ENCODE measurements around the gene FKBP5.

FKBP5 gene

DNA sequence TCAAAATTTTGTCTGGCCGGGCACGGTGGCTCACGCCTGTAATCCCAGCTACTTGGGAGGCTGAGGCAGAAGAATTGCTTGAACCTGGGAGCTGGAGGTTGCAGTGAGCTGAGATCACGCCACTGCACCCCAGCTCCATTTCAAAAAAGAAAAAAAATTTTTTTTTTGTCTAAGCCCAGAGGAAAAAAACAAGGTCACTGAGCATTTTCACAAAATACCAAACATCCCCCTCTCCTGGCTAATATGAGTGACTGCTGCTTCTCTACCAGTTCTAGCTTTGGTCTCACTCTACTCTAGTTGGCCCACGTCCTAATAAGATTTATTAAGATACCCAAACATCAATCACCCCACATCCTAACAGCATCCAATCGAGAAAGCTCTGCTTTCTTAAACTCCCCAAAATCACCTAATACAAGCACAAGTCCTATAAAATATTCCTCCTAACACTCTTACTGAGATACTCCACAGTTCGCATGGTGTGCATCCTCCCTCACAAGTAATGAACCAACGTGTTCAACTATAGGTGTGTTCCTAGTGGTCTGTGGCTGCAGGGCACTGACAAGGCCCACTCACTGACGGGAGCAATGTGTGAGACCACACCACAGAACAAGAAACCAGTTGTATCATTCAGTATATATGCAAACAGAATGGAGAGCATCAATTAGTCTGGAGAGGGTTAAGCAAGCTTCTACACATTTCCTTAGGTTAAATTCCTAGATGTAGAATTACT is 64.2 kb downstream of the FKBP5 start:
- H3K4me3 ChIP-seq (ENCODE audit: low read depth, low read length) = no peak overlapping the region
- TF ChIP-seq, protein P1, sequence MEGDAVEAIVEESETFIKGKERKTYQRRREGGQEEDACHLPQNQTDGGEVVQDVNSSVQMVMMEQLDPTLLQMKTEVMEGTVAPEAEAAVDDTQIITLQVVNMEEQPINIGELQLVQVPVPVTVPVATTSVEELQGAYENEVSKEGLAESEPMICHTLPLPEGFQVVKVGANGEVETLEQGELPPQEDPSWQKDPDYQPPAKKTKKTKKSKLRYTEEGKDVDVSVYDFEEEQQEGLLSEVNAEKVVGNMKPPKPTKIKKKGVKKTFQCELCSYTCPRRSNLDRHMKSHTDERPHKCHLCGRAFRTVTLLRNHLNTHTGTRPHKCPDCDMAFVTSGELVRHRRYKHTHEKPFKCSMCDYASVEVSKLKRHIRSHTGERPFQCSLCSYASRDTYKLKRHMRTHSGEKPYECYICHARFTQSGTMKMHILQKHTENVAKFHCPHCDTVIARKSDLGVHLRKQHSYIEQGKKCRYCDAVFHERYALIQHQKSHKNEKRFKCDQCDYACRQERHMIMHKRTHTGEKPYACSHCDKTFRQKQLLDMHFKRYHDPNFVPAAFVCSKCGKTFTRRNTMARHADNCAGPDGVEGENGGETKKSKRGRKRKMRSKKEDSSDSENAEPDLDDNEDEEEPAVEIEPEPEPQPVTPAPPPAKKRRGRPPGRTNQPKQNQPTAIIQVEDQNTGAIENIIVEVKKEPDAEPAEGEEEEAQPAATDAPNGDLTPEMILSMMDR (IDR thresholded peaks at IDR 0.05; ENCODE audit: low read depth, low read length, missing control alignments) = peak; percentile 48
- DNase-seq (ENCODE audit: low read depth) = peak; percentile 15
- in situ Hi-C loops (cut with HindIII; ENCODE audit: low sequenced_read_pairs) = loop anchor here (5.0 to 10.0 kb wide), 2 partner anchors 48 to 50 kb away; no protein-coding TSS in a partner anchor

DNA sequence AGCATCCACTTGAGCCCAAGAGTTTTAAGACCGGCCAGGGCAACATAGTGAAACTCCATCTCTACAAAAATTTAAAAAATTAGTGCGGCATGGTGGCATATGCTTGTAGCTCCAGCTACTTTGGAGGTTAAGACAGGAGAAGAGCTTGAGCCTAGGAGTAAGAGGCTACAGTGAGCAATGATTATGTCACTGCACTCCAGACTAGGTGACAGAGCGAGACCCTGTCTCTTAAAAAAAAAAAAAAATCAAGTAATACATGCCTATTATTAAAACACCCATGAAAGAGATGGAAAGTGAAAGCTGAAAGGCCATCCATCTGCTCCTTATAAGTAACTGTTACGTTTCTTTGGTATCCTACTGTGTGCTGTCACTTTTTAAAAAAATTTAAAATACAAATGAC is 66.4 kb downstream of the FKBP5 start:
- DNase-seq (ENCODE audit: low read depth) = no peak
- in situ Hi-C loops (cut with HindIII; ENCODE audit: low sequenced_read_pairs) = loop anchor here (10.0 kb wide), 1 partner anchor 47 kb away; no protein-coding TSS in a partner anchor
- TF ChIP-seq, protein P1 (IDR thresholded peaks at IDR 0.05; ENCODE audit: low read depth, low read length, missing control alignments) = no peak
- H3K4me3 ChIP-seq (ENCODE audit: low read depth, low read length) = no peak overlapping the region

DNA sequence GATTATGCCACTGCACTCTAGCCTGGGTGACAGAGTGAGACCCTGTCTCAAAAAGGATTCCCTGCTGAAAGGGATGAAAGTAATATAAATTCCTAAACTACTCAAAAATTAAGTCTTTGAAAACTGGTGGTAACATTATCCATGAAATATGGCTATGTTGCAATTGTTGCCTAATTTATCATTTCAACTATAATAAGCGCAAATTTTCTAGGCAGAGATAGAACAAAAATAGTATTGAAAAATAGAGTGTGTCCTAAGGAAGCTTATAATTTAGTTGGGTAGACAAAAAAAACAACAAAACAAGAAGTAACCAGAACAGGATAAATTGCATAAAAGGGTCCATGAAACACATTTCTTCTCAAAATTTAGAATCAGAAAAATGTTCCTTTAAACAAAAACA is 68.0 kb downstream of the FKBP5 start:
- DNase-seq (ENCODE audit: low read depth) = no peak
- TF ChIP-seq, protein P1 (IDR thresholded peaks at IDR 0.05; ENCODE audit: low read depth, low read length, missing control alignments) = no peak
- in situ Hi-C loops (cut with HindIII; ENCODE audit: low sequenced_read_pairs) = loop anchor here (10.0 kb wide), 1 partner anchor 46 kb away; no protein-coding TSS in a partner anchor
- H3K4me3 ChIP-seq (ENCODE audit: low read depth, low read length) = no peak overlapping the region

DNA sequence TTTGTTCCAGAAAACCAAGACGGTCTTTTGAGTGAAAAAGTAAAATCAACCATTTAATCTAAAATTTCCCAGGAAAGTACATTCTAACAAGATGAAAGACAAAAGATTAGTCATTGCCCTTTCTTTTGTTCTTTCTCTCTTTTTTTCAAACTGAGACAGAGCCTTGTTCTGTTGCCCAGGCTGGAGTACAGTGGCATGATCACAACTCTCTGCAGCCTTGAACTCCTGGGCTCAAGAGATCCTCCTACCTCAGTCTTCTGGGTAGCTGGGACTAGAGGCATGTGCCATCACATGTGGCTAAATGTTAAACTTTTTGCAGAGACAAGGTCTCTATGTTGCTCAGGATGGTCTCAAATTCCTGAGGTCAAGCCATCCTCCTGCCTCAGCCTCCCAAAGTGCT is 75.0 kb downstream of the FKBP5 start:
- in situ Hi-C loops (cut with HindIII; ENCODE audit: low sequenced_read_pairs) = no loop called here

DNA sequence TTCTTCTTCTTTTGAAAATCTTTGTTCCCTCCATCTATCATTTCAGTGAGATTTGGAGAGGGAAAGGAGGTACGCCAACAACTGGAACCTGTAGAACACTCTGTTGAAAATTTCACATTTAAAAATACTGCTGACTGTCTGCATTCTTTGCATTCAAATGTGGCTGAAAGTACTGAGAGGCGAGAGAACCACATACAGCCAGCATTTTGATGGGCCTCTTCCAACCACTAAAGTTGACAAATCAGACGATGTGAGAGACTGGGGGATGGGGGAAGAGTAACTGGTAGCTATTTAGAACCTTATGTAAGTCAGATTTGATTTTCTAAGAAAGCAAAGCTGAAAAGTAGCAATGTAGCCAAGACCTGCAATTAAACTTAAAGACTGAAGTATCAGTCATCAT is 77.5 kb downstream of the FKBP5 start:
- peak; percentile 85 for DNase-seq (ENCODE audit: low read depth)
- in situ Hi-C loops (cut with HindIII; ENCODE audit: low sequenced_read_pairs) = no loop called here
- H3K4me3 ChIP-seq (ENCODE audit: low read depth, low read length) = no peak overlapping the region
- TF ChIP-seq, protein P1 (IDR thresholded peaks at IDR 0.05; ENCODE audit: low read depth, low read length, missing control alignments) = no peak

More for the DNA sequence above, 75.0 kb downstream of the FKBP5 start:
- H3K4me3 ChIP-seq (ENCODE audit: low read depth, low read length) = no peak overlapping the region
- no peak for DNase-seq (ENCODE audit: low read depth)
- TF ChIP-seq, protein P1 (IDR thresholded peaks at IDR 0.05; ENCODE audit: low read depth, low read length, missing control alignments) = no peak

DNA sequence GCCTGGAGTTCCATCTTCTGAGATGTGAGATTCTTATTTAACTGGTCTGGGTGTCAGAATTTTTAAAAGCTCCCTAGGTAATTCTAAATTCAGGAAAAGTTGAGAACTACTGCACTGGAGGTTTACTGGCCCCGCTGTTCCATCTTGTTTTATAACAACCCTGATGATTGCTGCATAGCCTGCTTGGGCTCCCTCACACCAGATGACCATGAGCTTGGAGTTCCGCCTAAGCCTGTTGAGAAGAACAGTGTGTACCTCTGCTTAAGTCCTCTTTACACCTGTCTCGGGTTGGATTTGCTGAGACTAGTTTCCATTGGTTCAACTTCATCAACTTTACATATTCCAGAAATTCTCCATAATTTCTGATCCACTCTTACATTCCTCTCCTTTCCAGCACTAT is 77.9 kb downstream of the FKBP5 start:
- TF ChIP-seq, protein P1 (IDR thresholded peaks at IDR 0.05; ENCODE audit: low read depth, low read length, missing control alignments) = no peak
- no peak for DNase-seq (ENCODE audit: low read depth)
- in situ Hi-C loops (cut with HindIII; ENCODE audit: low sequenced_read_pairs) = no loop called here

More for the DNA sequence above, 77.9 kb downstream of the FKBP5 start:
- no peak overlapping the region for H3K4me3 ChIP-seq (ENCODE audit: low read depth, low read length)
